GM19023 (cell line): ENCODE results near the gene EDAR.

Experiments
- ATAC-seq: cut with Tn5 transposase; IDR thresholded peaks from one replicate; pipeline ENCODE4 v1.9.1; 2021; ENCODE audit warnings: mild to moderate bottlenecking, moderate library complexity; ENCODE audit not compliant: unreplicated experiment

The EDAR gene

GRCh38 chr2:108942231-108942825 is 46.7 kb downstream of the EDAR start:
- ATAC-seq, result no peak

GRCh38 chr2:108941767-108942166 is 47.3 kb downstream of the EDAR start:
- no peak for ATAC-seq

- no peak for ATAC-seq
These were observed 47.8 kb downstream of the EDAR start for GRCh38 chr2:108941161-108941665.

GRCh38 chr2:108940156-108940555 is 48.9 kb downstream of the EDAR start:
- ATAC-seq, result no peak

DNA sequence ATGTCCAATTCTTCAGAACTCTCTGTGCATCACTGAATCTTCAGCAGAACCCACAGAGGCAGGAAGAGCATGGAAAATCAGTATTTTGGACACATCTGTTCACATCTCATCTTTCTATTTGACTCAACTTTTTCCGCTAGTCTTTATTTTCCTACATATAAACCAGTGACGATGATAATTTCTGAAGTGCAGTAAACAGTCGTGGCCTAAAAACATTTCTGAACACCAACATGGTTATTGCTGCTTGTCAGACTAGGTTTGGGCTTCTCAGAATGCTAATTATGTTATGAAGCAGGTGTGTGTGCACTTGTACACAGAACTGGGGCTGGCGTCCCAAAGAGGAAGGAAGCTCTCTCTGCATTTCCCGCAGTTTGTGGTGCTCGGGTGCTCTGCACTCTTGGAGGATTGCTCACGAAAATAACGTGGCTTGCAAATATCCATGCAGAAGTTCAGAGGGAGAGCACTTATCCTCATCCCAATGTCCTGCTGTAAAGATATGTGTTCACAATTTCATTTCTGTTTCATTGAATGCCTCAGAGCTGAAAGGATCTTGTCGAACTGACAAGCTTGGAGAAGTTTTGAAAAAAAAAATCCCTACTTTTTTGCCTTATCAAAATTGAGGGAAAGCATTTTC is 50.8 kb downstream of the EDAR start:
- ATAC-seq, result no peak

- ATAC-seq, result no peak
These were observed 51.5 kb downstream of the EDAR start for GRCh38 chr2:108937367-108938017.

DNA sequence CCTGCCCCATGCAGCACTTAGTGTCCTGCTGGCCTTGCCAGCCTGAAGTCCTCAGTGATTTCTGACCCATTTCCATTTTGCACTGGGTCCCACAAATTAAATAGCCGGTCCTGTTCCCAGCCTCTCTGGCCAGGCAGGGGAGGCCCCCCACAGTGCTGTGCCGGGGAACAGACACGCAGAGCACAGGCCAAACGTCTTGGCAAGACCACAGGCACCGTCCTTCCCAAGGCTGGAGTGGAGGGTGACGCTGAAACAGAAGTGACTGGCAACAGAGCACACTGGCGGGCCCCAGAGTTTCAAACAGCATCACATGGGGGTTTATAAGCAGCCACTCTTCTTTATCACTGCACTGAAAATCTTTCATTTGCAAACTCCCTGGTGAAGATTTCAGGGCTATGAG is 52.2 kb downstream of the EDAR start:
- no peak for ATAC-seq

- ATAC-seq, result no peak
These were observed 52.8 kb downstream of the EDAR start for GRCh38 chr2:108936076-108936864.

- no peak for ATAC-seq
These were observed 53.7 kb downstream of the EDAR start for GRCh38 chr2:108935271-108935741.

GRCh38 chr2:108934583-108935245 is 54.3 kb downstream of the EDAR start:
- no peak for ATAC-seq

- no peak for ATAC-seq
These were observed 54.9 kb downstream of the EDAR start for GRCh38 chr2:108934151-108934550.

DNA sequence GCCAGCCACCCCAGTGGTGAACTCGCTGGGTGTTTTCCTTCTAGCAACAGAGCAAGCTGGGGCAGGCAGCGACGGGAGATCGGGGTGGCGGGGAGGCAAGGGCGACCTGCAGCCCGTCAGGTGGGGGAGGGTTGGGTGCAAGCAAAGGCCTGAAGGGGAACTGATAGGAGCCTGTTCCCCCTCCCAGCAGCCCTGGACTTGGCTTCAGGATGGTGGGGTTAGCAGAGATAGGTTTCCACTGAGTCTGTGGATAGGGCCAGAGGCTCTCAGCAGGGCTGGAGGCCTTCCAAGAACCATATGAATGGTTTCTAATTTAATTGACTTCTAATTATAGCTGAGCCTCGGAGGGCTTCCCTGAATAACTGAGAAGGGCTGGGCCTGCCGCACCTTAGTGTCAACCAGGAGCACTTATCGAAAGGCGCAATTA is 55.3 kb downstream of the EDAR start:
- ATAC-seq, result no peak

GRCh38 chr2:108932736-108933332 is 56.2 kb downstream of the EDAR start:
- ATAC-seq, result no peak

DNA sequence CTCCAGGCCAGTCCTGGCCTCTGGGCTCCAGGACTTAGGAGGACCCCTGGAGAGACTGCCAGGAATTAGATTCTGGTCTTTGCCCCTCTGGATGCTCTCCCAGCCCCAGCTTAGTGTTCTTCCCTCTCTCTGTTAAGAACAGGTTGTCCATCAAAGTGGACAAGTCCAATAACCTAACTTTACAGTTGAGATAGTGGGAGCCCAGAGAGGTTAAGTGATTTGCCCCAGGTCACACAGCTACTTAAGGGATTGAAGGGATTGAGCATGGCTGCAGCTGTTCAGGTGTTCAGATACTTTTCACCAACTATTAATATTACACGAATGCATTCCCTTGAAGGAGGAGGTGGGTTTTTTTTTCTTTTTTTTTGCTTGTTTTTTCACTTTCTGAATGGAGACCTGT is 57.6 kb downstream of the EDAR start:
- no peak for ATAC-seq

DNA sequence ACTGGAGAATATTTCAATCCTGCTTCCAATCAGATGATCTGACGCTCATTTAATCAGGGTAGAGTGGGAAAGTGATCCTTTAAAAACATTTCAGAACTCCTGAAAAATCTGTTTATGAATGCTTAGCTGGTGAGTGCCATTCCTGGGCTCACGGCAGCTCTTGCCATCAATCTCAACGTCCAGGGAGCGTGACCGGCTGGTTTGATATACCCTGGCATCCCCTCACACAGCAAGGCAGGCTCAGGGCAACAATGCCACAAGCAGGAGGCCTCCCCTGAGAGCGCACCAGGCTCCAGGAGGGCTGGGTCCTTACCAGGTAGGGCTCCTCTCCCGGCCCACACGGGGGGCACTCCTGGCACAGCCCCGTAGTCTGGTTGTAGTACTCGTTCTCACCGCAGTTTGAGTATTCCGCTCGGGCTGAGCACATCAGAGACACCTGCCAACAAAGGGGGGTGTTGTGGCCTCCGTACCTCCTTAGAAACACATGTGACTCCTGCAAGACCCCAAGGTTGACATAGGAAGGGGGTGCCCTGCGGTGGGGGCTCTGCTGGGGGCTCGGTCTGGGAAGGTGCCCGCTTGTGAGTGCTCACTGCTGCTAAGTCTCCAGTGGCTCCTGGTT is 59.1 kb downstream of the EDAR start:
- ATAC-seq, result no peak

GRCh38 chr2:108928660-108929377 is 60.2 kb downstream of the EDAR start:
- ATAC-seq, result no peak

DNA sequence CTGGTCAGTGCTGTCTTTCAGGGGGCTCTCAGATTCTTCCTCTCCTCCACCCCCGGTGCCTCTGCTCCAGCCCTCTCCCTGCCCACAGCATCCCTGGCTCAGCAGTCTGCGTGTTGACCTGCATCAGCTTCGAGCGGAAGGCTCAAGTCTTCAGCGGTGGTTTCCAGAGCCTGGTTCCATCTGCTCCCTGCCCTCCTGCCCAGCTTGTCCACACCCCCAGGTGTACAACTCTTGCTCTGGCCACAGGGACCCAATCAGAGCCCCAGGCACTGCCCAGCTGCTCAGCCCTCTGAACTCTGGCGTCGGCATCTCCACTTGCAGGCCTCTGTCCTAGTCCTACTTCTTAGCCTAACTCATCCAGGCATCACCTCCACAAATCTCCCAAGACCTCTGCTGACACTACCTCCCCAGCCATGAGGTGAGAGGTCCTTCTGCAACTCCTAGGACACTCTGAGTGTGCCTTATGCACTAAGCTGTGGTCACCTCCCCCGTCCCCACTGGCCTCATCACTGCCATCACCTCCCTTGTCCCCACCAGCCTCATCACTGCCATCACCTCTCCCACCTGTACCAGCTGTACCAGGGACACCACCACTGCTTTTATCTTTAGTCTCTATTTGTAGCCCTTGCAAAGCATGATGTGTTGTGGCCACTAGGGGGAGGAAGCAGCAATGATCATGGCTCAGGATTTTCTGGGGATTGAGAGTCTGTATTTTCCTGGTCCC is 60.9 kb downstream of the EDAR start:
- no peak for ATAC-seq

DNA sequence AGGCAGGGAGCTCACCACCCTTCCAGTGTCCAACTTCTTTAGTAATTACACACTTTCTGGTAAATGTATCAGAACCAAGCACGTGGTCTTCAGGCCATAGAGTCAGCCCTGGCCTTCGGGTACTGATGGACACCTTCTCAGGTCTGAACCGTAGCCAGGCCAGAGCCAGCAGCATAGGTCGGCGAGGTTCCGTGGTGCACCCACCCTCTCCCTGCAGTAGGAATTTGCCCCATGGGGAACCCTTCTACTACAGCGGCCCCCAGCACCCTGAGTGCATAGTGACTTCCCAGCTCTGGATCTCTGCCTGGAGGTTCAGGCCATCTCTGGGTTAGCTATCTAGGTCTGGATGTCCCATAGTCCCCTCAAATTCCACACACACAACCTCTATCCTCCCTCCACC is 61.6 kb downstream of the EDAR start:
- no peak for ATAC-seq
